GM13977 (cell line): ENCODE measurements around the gene HEBP1.

Source experiments
- DNase-seq: peaks from one replicate; pipeline ENCODE4 v3.0.0; 2012; ENCODE audit warnings: low spot score
- in situ Hi-C: fragments of 300-500 bp; cut with MboI; formaldehyde crosslinking; loops from one replicate; pipeline ENCODE4 v1.12.0; 2022; ENCODE audit warnings: low sequenced_read_pairs, low pct_unique_long_range_greater_than_20kb, mixed read lengths, inconsistent platforms; ENCODE audit not compliant: unreplicated experiment
- TF ChIP-seq, protein P1 (sequence below): IDR thresholded peaks from 2 replicates; pipeline ENCODE4 v1.5.1; 2012; ENCODE audit warnings: mild to moderate bottlenecking, control low read depth; ENCODE audit not compliant: insufficient read depth; ENCODE audit errors: extremely low read depth, missing control alignments

HEBP1 gene

GRCh38 chr12:12951504-12951903 is 48.6 kb downstream of the HEBP1 start:
- TF ChIP-seq, protein P1, sequence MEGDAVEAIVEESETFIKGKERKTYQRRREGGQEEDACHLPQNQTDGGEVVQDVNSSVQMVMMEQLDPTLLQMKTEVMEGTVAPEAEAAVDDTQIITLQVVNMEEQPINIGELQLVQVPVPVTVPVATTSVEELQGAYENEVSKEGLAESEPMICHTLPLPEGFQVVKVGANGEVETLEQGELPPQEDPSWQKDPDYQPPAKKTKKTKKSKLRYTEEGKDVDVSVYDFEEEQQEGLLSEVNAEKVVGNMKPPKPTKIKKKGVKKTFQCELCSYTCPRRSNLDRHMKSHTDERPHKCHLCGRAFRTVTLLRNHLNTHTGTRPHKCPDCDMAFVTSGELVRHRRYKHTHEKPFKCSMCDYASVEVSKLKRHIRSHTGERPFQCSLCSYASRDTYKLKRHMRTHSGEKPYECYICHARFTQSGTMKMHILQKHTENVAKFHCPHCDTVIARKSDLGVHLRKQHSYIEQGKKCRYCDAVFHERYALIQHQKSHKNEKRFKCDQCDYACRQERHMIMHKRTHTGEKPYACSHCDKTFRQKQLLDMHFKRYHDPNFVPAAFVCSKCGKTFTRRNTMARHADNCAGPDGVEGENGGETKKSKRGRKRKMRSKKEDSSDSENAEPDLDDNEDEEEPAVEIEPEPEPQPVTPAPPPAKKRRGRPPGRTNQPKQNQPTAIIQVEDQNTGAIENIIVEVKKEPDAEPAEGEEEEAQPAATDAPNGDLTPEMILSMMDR = no peak
- no peak for DNase-seq
- in situ Hi-C loops = no loop called here

DNA sequence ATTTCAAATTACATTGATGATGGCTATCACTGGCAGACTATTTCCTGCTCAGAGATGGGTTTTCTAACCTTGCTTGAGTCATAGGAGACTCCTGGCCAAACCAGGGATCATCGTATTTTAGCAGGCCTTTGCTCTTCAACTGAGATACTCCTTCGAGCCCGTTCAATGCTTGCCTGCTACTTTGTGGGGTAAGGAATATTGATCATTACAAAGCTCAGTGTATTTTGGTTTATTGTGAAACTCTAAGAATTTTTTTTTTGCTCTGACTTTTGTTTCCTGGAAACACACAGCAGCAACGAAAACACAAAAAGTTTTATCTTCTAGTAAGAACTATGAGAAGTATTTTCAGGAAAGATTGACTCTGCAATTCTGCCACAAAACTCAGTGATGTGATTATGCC is 52.2 kb downstream of the HEBP1 start:
- in situ Hi-C loops = no loop called here
- no peak for DNase-seq
- TF ChIP-seq, protein P1 = no peak

GRCh38 chr12:12946686-12947355 is 53.2 kb downstream of the HEBP1 start:
- TF ChIP-seq, protein P1 = no peak
- DNase-seq = no peak
- in situ Hi-C loops = no loop called here

GRCh38 chr12:12945591-12945990 is 54.5 kb downstream of the HEBP1 start:
- in situ Hi-C loops = no loop called here
- TF ChIP-seq, protein P1 = no peak
- no peak for DNase-seq

DNA sequence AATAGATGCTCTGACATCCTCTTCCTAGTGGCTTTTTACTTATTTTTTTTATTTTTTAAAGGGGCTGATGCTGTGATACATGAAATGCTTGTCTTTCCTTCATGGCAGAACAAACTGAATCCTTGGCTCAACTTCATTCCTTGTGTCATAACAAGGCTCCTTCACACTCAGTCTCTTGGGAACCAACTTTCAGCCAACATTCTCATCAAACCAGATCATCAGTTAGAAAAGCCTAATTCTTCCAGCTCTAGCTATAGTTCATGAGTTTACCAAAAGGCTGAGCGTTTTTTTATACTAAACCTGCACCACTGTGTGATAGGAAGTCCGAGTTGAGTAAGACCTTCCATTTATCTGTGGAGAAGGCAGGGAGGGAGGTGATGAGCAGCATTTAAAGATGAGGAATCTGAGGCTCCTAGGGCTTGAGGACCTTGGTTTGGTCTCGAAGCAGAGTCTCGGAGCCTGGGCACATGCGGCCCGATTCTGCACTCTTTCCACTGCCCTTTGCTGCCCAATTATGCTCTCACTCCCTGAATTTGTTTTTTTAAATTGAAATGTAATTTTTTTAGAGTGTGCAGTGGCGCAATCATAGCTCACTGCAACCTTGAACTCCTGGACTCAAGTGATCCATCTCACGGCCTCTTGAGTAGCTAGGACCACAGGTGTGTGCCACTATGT is 56.3 kb downstream of the HEBP1 start:
- TF ChIP-seq, protein P1 = no peak
- in situ Hi-C loops = no loop called here
- no peak for DNase-seq

DNA sequence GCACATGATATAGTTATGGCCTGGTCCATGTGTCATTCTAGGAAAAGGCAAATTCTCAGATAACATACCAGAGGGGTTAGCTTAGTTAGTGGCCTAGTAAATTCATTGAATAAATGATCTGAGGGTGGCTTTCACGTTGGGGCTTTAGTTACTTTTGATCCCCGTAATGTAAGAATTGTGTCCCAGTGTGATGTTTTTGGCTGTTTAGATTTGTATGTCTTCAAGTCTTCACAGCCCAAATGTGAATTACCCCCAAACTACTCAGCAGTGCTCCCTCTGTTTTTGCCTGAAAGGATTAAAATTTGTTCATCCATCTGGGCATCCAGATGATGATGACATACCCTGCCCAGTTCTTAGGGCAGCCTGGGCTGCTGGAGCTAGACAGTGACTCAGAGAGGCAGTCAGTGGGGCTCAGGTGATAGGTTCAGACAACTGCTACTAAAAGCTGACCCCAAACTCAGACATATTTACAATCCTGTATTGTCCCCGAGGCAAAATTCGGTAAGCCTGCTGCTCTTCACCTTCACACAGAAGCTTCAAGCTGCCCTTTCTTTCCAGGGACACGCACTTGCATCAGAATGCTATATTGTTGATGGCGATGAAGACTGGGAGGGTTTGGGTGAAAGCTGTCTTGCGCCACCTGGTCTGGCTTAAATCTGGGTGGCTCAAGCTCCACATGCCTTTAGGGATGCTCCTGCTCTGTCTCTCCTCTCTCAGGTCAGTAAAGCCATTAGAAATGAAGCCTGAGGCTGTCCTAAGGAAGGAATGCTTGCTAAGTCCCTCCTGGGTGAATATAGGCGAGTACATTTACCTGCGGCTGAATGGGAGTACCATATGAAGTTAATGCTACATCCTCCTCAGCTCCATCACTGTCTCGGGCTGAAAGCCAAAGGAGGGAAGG is 58.4 kb downstream of the HEBP1 start:
- in situ Hi-C loops = no loop called here
- DNase-seq = no peak

More for the DNA sequence above, 58.4 kb downstream of the HEBP1 start:
- TF ChIP-seq, protein P1 = no peak
